A549 (cell line): ENCODE results near the gene DZANK1. TPM values are rescaled to one million over a fixed set of nuclear protein-coding genes. Genes with fewer than 3 reads are reported as not detected.

Experiments
- ATAC-seq, 2 experiments: fragments of 200-7000 bp in 1 of 2; fragments of >200 bp in 1 of 2; cut with Nextera tagmentation in 1 of 2; cut with Tn5 transposase in 1 of 2; 3 replicates each; pipeline versions ENCODE4 v1.8.0 to v1.9.1; 2018 to 2020; ENCODE audit warnings: mild to moderate bottlenecking in 1 of 2, moderate library complexity in 1 of 2
- CTCF ChIA-PET: fragments of 300-600 bp; sonication (Branson Sonifier 250); formaldehyde crosslinking; extraction: SDS; loops from one replicate; lab custom pipeline; 2021; ENCODE audit warnings: antibody characterized with exemption, inconsistent platforms; lab: Yijun Ruan, JAX
- POLR2A ChIA-PET: fragments of 350-600 bp; formaldehyde crosslinking; extraction: SDS; loops from one replicate; lab custom pipeline; 2021; ENCODE audit warnings: antibody characterized with exemption, inconsistent platforms; lab: Yijun Ruan, JAX
- DNase-seq, 2 experiments: peaks; one replicate each; pipeline versions ENCODE4 v3.0.0 to v3.0.0-alpha.2; 2011 to 2016; ENCODE audit warnings: low read depth in 1 of 2, low spot score in 1 of 2
- FAIRE-seq: peaks from 2 replicates; lab custom pipeline; 2011; peaks lifted over from hg19 to GRCh38; lab: Jason Lieb, UNC
- H3K27ac ChIP-seq, 2 experiments: fragments of >200 bp; sonication (Bioruptor Twin); formaldehyde crosslinking; 3 replicates each; pipeline ENCODE4 v1.5.1; 2016 to 2017
- H3K4me1 ChIP-seq: fragments of >200 bp; sonication (Bioruptor Twin); formaldehyde crosslinking; 3 replicates; pipeline ENCODE4 v1.6.1; 2016
- H3K4me2 ChIP-seq: fragments of >200 bp; sonication (Bioruptor Twin); formaldehyde crosslinking; 3 replicates; pipeline ENCODE4 v1.6.1; 2016
- H3K4me3 ChIP-seq: fragments of >200 bp; sonication (Bioruptor Twin); formaldehyde crosslinking; 3 replicates; pipeline ENCODE4 v1.5.1; 2016
- H3K9me3 ChIP-seq: fragments of >200 bp; sonication (Bioruptor Twin); formaldehyde crosslinking; 3 replicates; pipeline ENCODE4 v1.6.1; 2016
- ATOH8 ChIP-seq: fragments of 250-450 bp; sonication (Bioruptor Pico); IDR thresholded peaks from 2 replicates; pipeline ENCODE4 v1.5.0; 2020; ENCODE audit warnings: low read depth, mild to moderate bottlenecking, moderate library complexity
- CBX8 ChIP-seq: fragments of 200-600 bp; sonication (generic); IDR thresholded peaks from 2 replicates; pipeline ENCODE4 v1.6.1; 2016
- CTCF ChIP-seq: fragments of >200 bp; sonication (Bioruptor Twin); formaldehyde crosslinking; IDR thresholded peaks from 3 replicates; pipeline ENCODE4 v1.5.1; 2016
- EHF ChIP-seq: fragments of 250-450 bp; sonication (Bioruptor Pico); IDR thresholded peaks from 2 replicates; pipeline ENCODE4 v1.5.0; 2020; ENCODE audit warnings: mild to moderate bottlenecking
- EHMT2 ChIP-seq: fragments of 200-600 bp; sonication (generic); IDR thresholded peaks from 2 replicates; pipeline ENCODE4 v1.6.1; 2016; ENCODE audit warnings: antibody characterized with exemption, low read depth, mild to moderate bottlenecking, moderate library complexity
- ESRRA ChIP-seq: fragments of 150-350 bp; IDR thresholded peaks from 2 replicates; pipeline ENCODE4 v1.6.1; 2014; ENCODE audit warnings: mild to moderate bottlenecking, low read length, borderline replicate concordance
- FOSL2 ChIP-seq, 2 experiments: fragments of 450-650 bp in 1 of 2; fragments of >200 bp in 1 of 2; sonication (Bioruptor Twin) in 1 of 2; formaldehyde crosslinking; IDR thresholded peaks; 2 replicates each; pipeline versions ENCODE4 v1.5.0 to v1.6.1; 2016 to 2020; ENCODE audit warnings: mild to moderate bottlenecking in 1 of 2, moderate library complexity in 1 of 2
- FOXS1 ChIP-seq: fragments of 250-450 bp; sonication (Bioruptor Pico); IDR thresholded peaks from 2 replicates; pipeline ENCODE4 v1.5.0; 2020; ENCODE audit warnings: mild to moderate bottlenecking, moderate library complexity
- HEYL ChIP-seq: fragments of 250-450 bp; sonication (Bioruptor Pico); IDR thresholded peaks from 2 replicates; pipeline ENCODE4 v1.8.0; 2021; ENCODE audit warnings: mild to moderate bottlenecking, moderate library complexity
- HOXB5 ChIP-seq: fragments of 250-450 bp; sonication (Bioruptor Pico); IDR thresholded peaks from 2 replicates; pipeline ENCODE4 v1.5.0; 2020; ENCODE audit warnings: mild to moderate bottlenecking, moderate library complexity
- KDM1A ChIP-seq: fragments of 200-600 bp; sonication (generic); IDR thresholded peaks from 2 replicates; pipeline ENCODE4 v1.6.1; 2016; ENCODE audit warnings: low read depth, mild to moderate bottlenecking
- MAFK ChIP-seq: fragments of 450-650 bp; IDR thresholded peaks from 2 replicates; pipeline ENCODE4 v1.6.1; 2014; ENCODE audit not compliant: partially characterized antibody
- MYC ChIP-seq: IDR thresholded peaks from 2 replicates; pipeline ENCODE4 v1.6.1; 2012; ENCODE audit warnings: mild to moderate bottlenecking, inconsistent platforms, low read length, improper control_type of control experiment, borderline replicate concordance
- NFE2L2 ChIP-seq: fragments of 150-350 bp; conservative IDR thresholded peaks from 2 replicates; pipeline ENCODE4 v1.6.1; 2014; ENCODE audit warnings: low read length
- NPAS2 ChIP-seq: fragments of 250-450 bp; sonication (Bioruptor Pico); IDR thresholded peaks from 2 replicates; pipeline ENCODE4 v1.8.0; 2022; ENCODE audit warnings: mild to moderate bottlenecking, moderate library complexity, borderline replicate concordance
- PHF8 ChIP-seq: fragments of 200-600 bp; sonication (generic); IDR thresholded peaks from 2 replicates; pipeline ENCODE4 v1.6.1; 2016; ENCODE audit warnings: low read depth, mild to moderate bottlenecking, antibody characterized with exemption, moderate library complexity, borderline replicate concordance
- POLR2A ChIP-seq: IDR thresholded peaks from 2 replicates; pipeline ENCODE4 v1.6.1; 2012; ENCODE audit warnings: mild to moderate bottlenecking, low read length
- POLR2AphosphoS2 ChIP-seq: conservative IDR thresholded peaks from 2 replicates; pipeline ENCODE4 v1.6.1; 2012; ENCODE audit warnings: low read length, improper control_type of control experiment, inconsistent platforms
- RARB ChIP-seq: fragments of 250-450 bp; sonication (Bioruptor Pico); IDR thresholded peaks from 2 replicates; pipeline ENCODE4 v1.8.0; 2021; ENCODE audit warnings: mild to moderate bottlenecking, moderate library complexity
- REST ChIP-seq: fragments of 200-600 bp; sonication (generic); IDR thresholded peaks from 2 replicates; pipeline ENCODE4 v1.6.1; 2016; ENCODE audit warnings: antibody characterized with exemption, mild to moderate bottlenecking, moderate library complexity
- RFX5 ChIP-seq: fragments of 450-650 bp; IDR thresholded peaks from 2 replicates; pipeline ENCODE4 v1.7.1; 2014; ENCODE audit warnings: antibody characterized with exemption, mild to moderate bottlenecking, moderate library complexity
- TP53 ChIP-seq: fragments of 250-450 bp; sonication (Bioruptor Pico); IDR thresholded peaks from 2 replicates; pipeline ENCODE4 v1.5.0; 2021; ENCODE audit warnings: mild to moderate bottlenecking, moderate library complexity
- ZC3H11A ChIP-seq: fragments of 450-650 bp; IDR thresholded peaks from 2 replicates; pipeline ENCODE4 v1.6.1; 2014; ENCODE audit warnings: antibody characterized with exemption, mild to moderate bottlenecking
- WGBS: methylation state at CpG from one replicate; pipeline ENCODE4 v1.1.6; 2017; ENCODE audit errors: missing lambda C conversion rate; 5-methylcytosine and 5-hydroxymethylcytosine counted together
- polyA plus RNA-seq, 4 experiments: library from polyadenylated mRNA; depleted of rRNA in 3 of 4; stranded (reverse); fragments of >200 nt; fragmentation: RNase III in 1 of 4; extraction: RNeasy Plus Mini Kit Qiagen cat#74134 plus additional on column Dnase treatment in 1 of 4; gene quantifications; 2 replicates in 3 of 4; 3 replicates in 1 of 4; pipeline ENCODE4 v1.2.3, GENCODE V29; 2011 to 2017
- TF ChIP-seq, protein P1 (sequence below): fragments of >200 bp; sonication (Bioruptor Twin); formaldehyde crosslinking; IDR thresholded peaks from 3 replicates; pipeline ENCODE4 v1.6.1; 2016
- TF ChIP-seq, protein P2 (sequence below): IDR thresholded peaks from 2 replicates; pipeline ENCODE4 v1.6.1; 2012; ENCODE audit warnings: low read depth, borderline replicate concordance
- TF ChIP-seq, protein P3 (sequence below): IDR thresholded peaks from 2 replicates; pipeline ENCODE4 v1.6.1; 2012

Gene DZANK1
- polyA plus RNA-seq, 2 of the 4 experiments (the other 2 are of a cell fraction) = 3.5 to 5.1 TPM

DNA sequence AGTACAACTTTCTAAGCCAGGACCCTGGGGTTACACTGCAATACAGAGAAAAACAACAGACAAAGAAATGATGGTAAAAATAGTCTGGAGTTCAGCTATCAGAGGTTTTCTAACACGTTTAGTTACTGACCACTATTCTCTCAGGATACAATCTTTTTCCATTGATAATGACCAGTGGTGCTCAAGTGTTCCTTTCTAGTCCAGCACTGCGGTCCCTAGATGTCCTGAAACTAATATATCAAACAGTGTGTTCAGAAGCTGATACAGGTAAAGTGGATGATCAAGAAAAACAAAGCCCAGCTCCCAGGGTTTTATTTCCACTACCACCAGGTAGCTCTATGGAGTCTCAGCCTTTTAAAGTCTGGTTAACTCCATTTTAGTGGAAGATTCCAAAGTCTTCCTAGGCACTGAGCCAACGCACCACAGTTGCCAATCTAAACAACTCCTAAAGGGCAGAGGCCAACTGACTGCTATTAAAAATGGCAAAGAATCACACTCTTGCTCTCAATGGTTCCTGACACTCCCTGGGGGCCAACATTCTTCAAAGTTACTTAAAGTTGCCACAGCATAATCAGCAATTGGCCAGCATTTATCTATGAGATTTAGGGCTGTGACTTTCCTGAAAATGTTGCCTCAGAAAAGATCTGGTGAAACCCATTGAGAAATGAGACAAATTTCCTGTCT, 38.2 kb downstream of the DZANK1 start:
- ChIA-PET CTCF (interaction anchor here (0.7 kb wide), 1 partner anchor 23 kb away, joined by 4 read pairs; no protein-coding TSS in a partner anchor), POLR2A (interaction anchor here (1.5 kb wide), 1 partner anchor 38 kb away, joined by 3 read pairs; the partner anchor contains the start of genes DZANK1 and POLR3F)
- H3K4me3 ChIP-seq = no peak overlapping the region
- H3K27ac ChIP-seq = peak overlapping the region in 1 of 2 experiments; percentile 21; a peak in 2 of 6 replicates
- no peak for ATAC-seq
- DNase-seq = peak in 1 of 2 experiments; percentile 19
- no peaks in the 10 kb centered on the region for H3K9me3 ChIP-seq
- 61% methylated on average over 3 of the region's 3 CpGs for WGBS
- FAIRE-seq = no peak
- peak overlapping the region; percentile 66 for H3K4me2 ChIP-seq
- H3K4me1 ChIP-seq = peaks cover 14% of the 10 kb centered on the region
- no peak for TF ChIP-seq MYC
- TF ChIP-seq CBX8 = no peak
- no peak for TF ChIP-seq ESRRA
- TF ChIP-seq NPAS2 = no peak
- TF ChIP-seq POLR2AphosphoS2 = no peak
- TF ChIP-seq, protein P1, sequence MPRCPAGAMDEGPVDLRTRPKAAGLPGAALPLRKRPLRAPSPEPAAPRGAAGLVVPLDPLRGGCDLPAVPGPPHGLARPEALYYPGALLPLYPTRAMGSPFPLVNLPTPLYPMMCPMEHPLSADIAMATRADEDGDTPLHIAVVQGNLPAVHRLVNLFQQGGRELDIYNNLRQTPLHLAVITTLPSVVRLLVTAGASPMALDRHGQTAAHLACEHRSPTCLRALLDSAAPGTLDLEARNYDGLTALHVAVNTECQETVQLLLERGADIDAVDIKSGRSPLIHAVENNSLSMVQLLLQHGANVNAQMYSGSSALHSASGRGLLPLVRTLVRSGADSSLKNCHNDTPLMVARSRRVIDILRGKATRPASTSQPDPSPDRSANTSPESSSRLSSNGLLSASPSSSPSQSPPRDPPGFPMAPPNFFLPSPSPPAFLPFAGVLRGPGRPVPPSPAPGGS = no peak
- no peak for TF ChIP-seq FOXS1 (CRISPR knock-in tag)
- TF ChIP-seq POLR2A = no peak
- TF ChIP-seq ZC3H11A = no peak
- TF ChIP-seq, protein P2, sequence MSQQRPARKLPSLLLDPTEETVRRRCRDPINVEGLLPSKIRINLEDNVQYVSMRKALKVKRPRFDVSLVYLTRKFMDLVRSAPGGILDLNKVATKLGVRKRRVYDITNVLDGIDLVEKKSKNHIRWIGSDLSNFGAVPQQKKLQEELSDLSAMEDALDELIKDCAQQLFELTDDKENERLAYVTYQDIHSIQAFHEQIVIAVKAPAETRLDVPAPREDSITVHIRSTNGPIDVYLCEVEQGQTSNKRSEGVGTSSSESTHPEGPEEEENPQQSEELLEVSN = no peak
- no peak for TF ChIP-seq ATOH8 (CRISPR knock-in tag)
- TF ChIP-seq RFX5 = no peak
- TF ChIP-seq REST = no peak
- no peak for TF ChIP-seq EHF (CRISPR knock-in tag)

DNA sequence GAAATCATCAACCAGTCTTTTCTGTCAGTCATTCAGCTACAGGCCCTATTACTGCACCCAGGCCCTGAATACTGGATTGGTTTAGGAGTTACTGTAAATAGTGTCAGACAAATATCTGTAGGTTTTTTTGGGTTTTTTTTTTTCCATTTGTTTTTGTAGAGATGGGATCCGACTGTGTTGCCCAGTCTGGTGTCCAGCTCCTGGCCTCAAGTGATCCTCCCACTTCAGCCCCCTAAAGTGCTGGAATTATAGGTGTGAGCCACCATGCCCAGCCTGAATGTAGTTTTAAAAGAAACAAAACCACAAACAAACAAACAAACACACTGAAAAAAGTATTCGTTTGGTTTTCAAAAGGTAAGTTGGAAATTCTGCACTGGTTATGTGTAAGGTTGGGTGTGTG, 39.6 kb downstream of the DZANK1 start:
- no peak for ATAC-seq
- no peak overlapping the region for H3K4me2 ChIP-seq
- 69% methylated on average over 2 of the region's 2 CpGs for WGBS
- peaks cover 14% of the 10 kb centered on the region for H3K4me1 ChIP-seq
- H3K9me3 ChIP-seq = no peaks in the 10 kb centered on the region
- H3K27ac ChIP-seq = no peak overlapping the region
- no peak for FAIRE-seq
- TF ChIP-seq NFE2L2 (no peak), HEYL (CRISPR knock-in tag) (no peak), ESRRA (no peak), ATOH8 (CRISPR knock-in tag) (no peak), TP53 (CRISPR knock-in tag) (no peak), RARB (no peak), EHF (CRISPR knock-in tag) (no peak), CBX8 (no peak), HOXB5 (CRISPR knock-in tag) (no peak), EHMT2 (no peak), PHF8 (no peak), CTCF (no peak), FOSL2 (IDR thresholded peaks at IDR 0.05) (no peak), FOSL2 (CRISPR knock-in tag; IDR thresholded peaks at IDR 0.05) (no peak), POLR2AphosphoS2 (no peak), KDM1A (no peak), MAFK (no peak)
- TF ChIP-seq, protein P3, sequence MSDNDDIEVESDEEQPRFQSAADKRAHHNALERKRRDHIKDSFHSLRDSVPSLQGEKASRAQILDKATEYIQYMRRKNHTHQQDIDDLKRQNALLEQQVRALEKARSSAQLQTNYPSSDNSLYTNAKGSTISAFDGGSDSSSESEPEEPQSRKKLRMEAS = no peak
- TF ChIP-seq, all 56 proteins: peak for 0
- POLR2A ChIA-PET = interaction anchor here (1.5 kb wide), 1 partner anchor 39 kb away, joined by 3 read pairs; the partner anchor contains the start of genes DZANK1 and POLR3F
- CTCF ChIA-PET = no interaction called here
- H3K4me3 ChIP-seq = no peak overlapping the region
- no peak for DNase-seq
